Parathyroid adenoma (tissue), 2 donors: ENCODE measurements around the gene RNF220.

Source experiments
- H2AFZ ChIP-seq: fragments of 300-600 bp; sonication (generic); one replicate; pipeline ENCODE4 v1.7.0; 2017; ENCODE audit warnings: antibody characterized with exemption, mild to moderate bottlenecking
- H3K27ac ChIP-seq: fragments of 300-600 bp; sonication (generic); one replicate; pipeline ENCODE4 v1.7.0; 2017
- H3K27me3 ChIP-seq: fragments of 300-600 bp; sonication (generic); one replicate; pipeline ENCODE4 v1.7.0; 2017; ENCODE audit warnings: low read length; ENCODE audit not compliant: control insufficient read depth, insufficient read depth
- H3K36me3 ChIP-seq: fragments of 300-600 bp; sonication (generic); one replicate; pipeline ENCODE4 v1.7.0; 2017; ENCODE audit warnings: low read length; ENCODE audit not compliant: control insufficient read depth, insufficient read depth
- H3K4me1 ChIP-seq: fragments of 300-600 bp; sonication (generic); one replicate; pipeline ENCODE4 v1.7.0; 2017; ENCODE audit warnings: control low read depth
- H3K4me2 ChIP-seq: fragments of 300-600 bp; sonication (generic); one replicate; pipeline ENCODE4 v1.7.0; 2017; ENCODE audit warnings: low read length
- H3K4me3 ChIP-seq: fragments of 300-600 bp; sonication (generic); one replicate; pipeline ENCODE4 v1.7.0; 2017; ENCODE audit warnings: low read depth, low read length
- H3K79me2 ChIP-seq: fragments of 300-600 bp; sonication (generic); one replicate; pipeline ENCODE4 v1.7.0; 2017; ENCODE audit warnings: control low read depth
- H3K9ac ChIP-seq: fragments of 300-600 bp; sonication (generic); one replicate; pipeline ENCODE4 v1.7.0; 2017; ENCODE audit warnings: mild to moderate bottlenecking
- H3K9me3 ChIP-seq: fragments of 300-600 bp; sonication (generic); one replicate; pipeline ENCODE4 v1.7.0; 2017; ENCODE audit warnings: low read length; ENCODE audit not compliant: control insufficient read depth
- TF ChIP-seq, protein P1 (sequence below): fragments of 300-600 bp; sonication (generic); IDR thresholded peaks from one replicate; pipeline ENCODE4 v1.7.0; 2017; ENCODE audit warnings: antibody characterized with exemption, mild to moderate bottlenecking
- donor health status: primary hyperparathyroidism.

The RNF220 gene

DNA sequence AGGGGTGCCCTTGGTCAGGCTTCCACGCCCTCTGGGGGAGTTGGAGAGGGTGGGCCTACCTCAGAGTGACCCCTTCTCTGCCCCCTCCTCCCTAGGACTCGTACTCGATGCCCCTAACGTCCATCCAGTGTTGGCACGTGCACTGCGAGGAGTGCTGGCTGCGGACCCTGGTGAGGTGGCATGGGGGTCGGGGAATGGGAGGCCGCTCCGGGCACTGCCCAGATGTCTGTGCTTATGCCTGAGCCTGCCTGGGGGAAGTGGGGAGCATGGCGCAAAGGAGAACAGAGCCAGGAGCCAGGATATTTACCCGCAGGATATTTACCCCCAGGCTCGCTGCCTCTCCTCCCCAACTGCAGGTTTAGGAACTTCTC lies 244.7 kb downstream of the RNF220 start:
- TF ChIP-seq, protein P1, sequence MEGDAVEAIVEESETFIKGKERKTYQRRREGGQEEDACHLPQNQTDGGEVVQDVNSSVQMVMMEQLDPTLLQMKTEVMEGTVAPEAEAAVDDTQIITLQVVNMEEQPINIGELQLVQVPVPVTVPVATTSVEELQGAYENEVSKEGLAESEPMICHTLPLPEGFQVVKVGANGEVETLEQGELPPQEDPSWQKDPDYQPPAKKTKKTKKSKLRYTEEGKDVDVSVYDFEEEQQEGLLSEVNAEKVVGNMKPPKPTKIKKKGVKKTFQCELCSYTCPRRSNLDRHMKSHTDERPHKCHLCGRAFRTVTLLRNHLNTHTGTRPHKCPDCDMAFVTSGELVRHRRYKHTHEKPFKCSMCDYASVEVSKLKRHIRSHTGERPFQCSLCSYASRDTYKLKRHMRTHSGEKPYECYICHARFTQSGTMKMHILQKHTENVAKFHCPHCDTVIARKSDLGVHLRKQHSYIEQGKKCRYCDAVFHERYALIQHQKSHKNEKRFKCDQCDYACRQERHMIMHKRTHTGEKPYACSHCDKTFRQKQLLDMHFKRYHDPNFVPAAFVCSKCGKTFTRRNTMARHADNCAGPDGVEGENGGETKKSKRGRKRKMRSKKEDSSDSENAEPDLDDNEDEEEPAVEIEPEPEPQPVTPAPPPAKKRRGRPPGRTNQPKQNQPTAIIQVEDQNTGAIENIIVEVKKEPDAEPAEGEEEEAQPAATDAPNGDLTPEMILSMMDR, result no peak
- Histone ChIP-seq H3K9me3 (no peaks in the 10 kb centered on the region), H3K4me1 (no peaks in the 10 kb centered on the region), H2AFZ (no peak overlapping the region), H3K9ac (no peak overlapping the region), H3K4me3 (no peak overlapping the region), H3K79me2 (no peaks in the 10 kb centered on the region), H3K4me2 (no peak overlapping the region), H3K27me3 (no peaks in the 10 kb centered on the region), H3K27ac (no peak overlapping the region), H3K36me3 (no peaks in the 10 kb centered on the region)

DNA sequence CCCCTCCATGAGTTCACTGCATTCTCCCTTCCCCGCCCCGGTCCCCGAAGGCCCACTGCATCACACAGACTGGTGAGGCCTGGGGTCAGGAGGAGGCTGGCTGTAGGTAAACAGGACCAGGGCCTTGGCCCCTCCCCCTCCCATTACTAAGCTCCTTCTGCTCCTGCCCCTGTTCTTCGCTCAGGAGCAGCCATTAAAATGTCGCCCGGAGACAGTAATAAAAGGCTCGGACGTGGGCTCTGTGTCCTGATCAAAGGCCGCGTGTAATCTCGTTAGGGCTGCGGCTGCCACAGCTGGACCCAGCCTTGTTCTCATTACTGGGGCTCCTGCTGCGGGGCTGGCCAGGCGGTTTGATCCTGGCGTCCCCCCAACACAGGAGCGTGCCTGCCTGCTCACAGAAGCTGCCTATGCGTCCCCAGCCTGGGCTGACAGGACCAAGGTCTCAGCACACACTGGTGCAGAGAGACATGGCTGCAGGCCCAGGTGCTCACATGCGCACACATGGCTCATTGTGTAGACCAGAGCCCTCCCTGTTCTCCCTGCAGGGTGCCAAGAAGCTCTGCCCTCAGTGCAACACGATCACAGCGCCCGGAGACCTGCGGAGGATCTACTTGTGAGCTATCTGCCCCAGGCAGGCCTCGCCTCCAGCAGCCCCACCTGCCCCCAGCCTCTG lies 245.2 kb downstream of the RNF220 start:
- no peak overlapping the region for H3K4me3 ChIP-seq
- H3K27me3 ChIP-seq, result no peaks in the 10 kb centered on the region
- TF ChIP-seq, protein P1, result no peak
- H3K79me2 ChIP-seq, result no peaks in the 10 kb centered on the region
- H3K9ac ChIP-seq, result no peak overlapping the region
- H3K27ac ChIP-seq, result no peak overlapping the region
- no peaks in the 10 kb centered on the region for H3K36me3 ChIP-seq
- no peaks in the 10 kb centered on the region for H3K9me3 ChIP-seq
- no peak overlapping the region for H3K4me2 ChIP-seq
- H2AFZ ChIP-seq, result no peak overlapping the region
- no peaks in the 10 kb centered on the region for H3K4me1 ChIP-seq

DNA sequence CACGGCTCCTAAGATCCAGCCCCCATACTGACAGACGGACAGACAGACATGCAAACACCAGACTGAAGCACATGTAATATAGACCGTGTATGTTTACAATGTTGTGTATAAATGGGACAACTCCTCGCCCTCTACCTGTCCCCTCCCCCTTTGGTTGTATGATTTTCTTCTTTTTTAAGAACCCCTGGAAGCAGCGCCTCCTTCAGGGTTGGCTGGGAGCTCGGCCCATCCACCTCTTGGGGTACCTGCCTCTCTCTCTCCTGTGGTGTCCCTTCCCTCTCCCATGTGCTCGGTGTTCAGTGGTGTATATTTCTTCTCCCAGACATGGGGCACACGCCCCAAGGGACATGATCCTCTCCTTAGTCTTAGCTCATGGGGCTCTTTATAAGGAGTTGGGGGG lies 246.0 kb downstream of the RNF220 start:
- Histone ChIP-seq H3K4me1 (no peaks in the 10 kb centered on the region), H3K27ac (no peak overlapping the region), H3K4me3 (no peak overlapping the region), H3K79me2 (no peaks in the 10 kb centered on the region), H3K9ac (no peak overlapping the region), H2AFZ (no peak overlapping the region), H3K4me2 (no peak overlapping the region), H3K27me3 (no peaks in the 10 kb centered on the region), H3K36me3 (no peaks in the 10 kb centered on the region), H3K9me3 (no peaks in the 10 kb centered on the region)
- TF ChIP-seq, protein P1, result no peak

DNA sequence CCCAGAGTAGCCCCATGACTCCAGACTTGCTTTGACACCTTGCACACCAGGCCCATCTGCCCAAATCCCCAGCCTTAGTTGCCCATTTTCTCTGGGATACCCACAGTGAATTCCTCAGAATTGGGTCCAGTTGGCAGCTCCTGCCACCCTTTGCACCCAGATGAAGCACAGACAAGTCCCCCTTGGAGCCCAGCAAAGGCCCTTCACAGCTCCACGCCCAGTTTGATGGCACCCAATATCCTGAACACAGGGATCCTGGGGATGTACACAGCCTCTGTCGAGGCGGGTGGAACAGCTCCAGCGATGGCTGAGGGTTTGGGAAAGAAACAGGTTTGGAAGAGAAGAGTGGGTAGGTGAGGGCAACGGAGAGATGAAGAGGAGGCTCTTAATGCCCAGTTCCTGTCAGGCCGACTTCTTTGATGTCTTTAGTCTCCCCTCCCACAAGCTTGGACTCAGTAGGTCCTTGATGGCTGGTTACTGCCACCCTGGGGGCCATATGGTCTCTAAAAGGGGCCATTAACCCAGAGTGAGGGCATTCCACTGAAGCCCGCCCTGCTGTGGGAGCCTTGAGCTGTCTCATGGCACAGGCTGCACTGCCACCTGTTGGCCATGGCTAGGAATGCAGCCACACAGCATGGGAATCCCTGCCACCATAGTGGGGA lies 247.5 kb downstream of the RNF220 start:
- Histone ChIP-seq H3K27me3 (no peaks in the 10 kb centered on the region), H2AFZ (no peak overlapping the region), H3K36me3 (no peaks in the 10 kb centered on the region), H3K9ac (no peak overlapping the region), H3K4me3 (no peak overlapping the region), H3K4me1 (no peaks in the 10 kb centered on the region), H3K27ac (no peak overlapping the region), H3K4me2 (no peak overlapping the region), H3K79me2 (no peaks in the 10 kb centered on the region), H3K9me3 (no peaks in the 10 kb centered on the region)
- TF ChIP-seq, protein P1, result peak; percentile 80
